ENCODE measurements around the gene MRPL4. TPM values are rescaled to one million over a fixed set of nuclear protein-coding genes. Genes with fewer than 3 reads are reported as not detected.

MRPL4 gene
- total RNA-seq (2021) = 96.7 and 99.3 TPM in 2 replicates
- long read RNA-seq, transcript MRPL4-201 (9 exons, 1,455 nt) = major isoform, 544 of 662 reads
- long read RNA-seq, transcript MRPL4-207 (8 exons, 1,423 nt) = minor isoform, 37 of 662 reads
- long read RNA-seq, partial matches to known transcripts = 38 of 662 reads
- long read RNA-seq, other reads (novel, unspliced or antisense) = 35 of 662 reads

- no peaks in the 10 kb centered on the region; the same call in 1 of the 2 replicates for H3K27me3 Mint-ChIP-seq (ENCODE audit: low read depth)
- H3K4ac ChIP-seq (ENCODE audit: low read depth, low read length) = no peak within 1 kb of the TSS
- H3K4me1 Mint-ChIP-seq = peaks cover 5 to 7% of the 10 kb centered on the region in 2 experiments
- H3K27me3 ChIP-seq (ENCODE audit: insufficient read depth, low read length) = no peaks in the 10 kb centered on the region
- H2BK20ac ChIP-seq (ENCODE audit: low read depth, low read length, poor library complexity, severe bottlenecking) = no peak within 1 kb of the TSS
- H4K8ac ChIP-seq (replicated peaks; ENCODE audit: insufficient read length, low read depth, low read length) = no peak within 1 kb of the TSS
- no peak within 1 kb of the TSS for H2BK120ac ChIP-seq (ENCODE audit: low read depth, low read length, poor library complexity, severe bottlenecking)
- peak within 1 kb of the TSS; percentile 97 for H3K4me3 Mint-ChIP-seq
- H2BK5ac ChIP-seq (ENCODE audit: insufficient read length, low read length) = no peak within 1 kb of the TSS
- no peaks in the 10 kb centered on the region; a peak in 1 of 5 replicates for H3K9me3 Mint-ChIP-seq
- no peak within 1 kb of the TSS for H3K56ac ChIP-seq (ENCODE audit: insufficient read length, low read depth, low read length)
- no peak within 1 kb of the TSS for H2BK12ac ChIP-seq (ENCODE audit: insufficient read length, low read depth, low read length)
- H3K23me2 ChIP-seq (ENCODE audit: insufficient read length, low read depth, low read length, poor library complexity, severe bottlenecking) = peaks cover 4% of the 10 kb centered on the region
- no peak within 1 kb of the TSS for H2AFZ ChIP-seq (ENCODE audit: low read length)
- H4K5ac ChIP-seq (ENCODE audit: insufficient read length, low read depth, low read length) = no peak within 1 kb of the TSS
- no peak within 1 kb of the TSS for H2BK15ac ChIP-seq (ENCODE audit: low read depth, low read length)
- peaks cover 2% of the 10 kb centered on the region for H3K79me1 ChIP-seq (ENCODE audit: insufficient read depth, low read depth, low read length, poor library complexity, severe bottlenecking)
- peak within 1 kb of the TSS; percentile 93 for H3K18ac ChIP-seq (ENCODE audit: insufficient read length, low read depth, low read length)
- H3K4me2 ChIP-seq (ENCODE audit: insufficient read depth, insufficient read length, low read length) = peak within 1 kb of the TSS; percentile 99
- H3K23ac ChIP-seq (ENCODE audit: insufficient read length, low read depth, low read length) = no peak within 1 kb of the TSS
- peaks cover 4% of the 10 kb centered on the region for H4K20me1 ChIP-seq (ENCODE audit: control insufficient read depth, insufficient read depth, insufficient read length)
- no peak; the same call in 2 of the 3 replicates for TF ChIP-seq CTCF (conservative IDR thresholded peaks at IDR 0.05)
- peak within 1 kb of the TSS; percentile 75 for H3K14ac ChIP-seq (ENCODE audit: insufficient read depth, low read length)
- H3T11ph ChIP-seq (ENCODE audit: low read length) = no peak within 1 kb of the TSS
- H3K79me2 ChIP-seq (ENCODE audit: insufficient read depth, low read length) = no peaks in the 10 kb centered on the region
- no peak within 1 kb of the TSS for H3K27ac ChIP-seq (ENCODE audit: insufficient read length, low read depth, low read length)
- peak; percentile 98 for DNase-seq
- H3K9me3 ChIP-seq (ENCODE audit: control insufficient read depth, low read depth, low read length) = no peaks in the 10 kb centered on the region
- no peaks in the 10 kb centered on the region for H3K4me1 ChIP-seq (ENCODE audit: insufficient read depth, low read length)
- H3K27ac Mint-ChIP-seq = peak within 1 kb of the TSS; percentile 96 to 99 (median 99)
- no peak within 1 kb of the TSS for H4K91ac ChIP-seq (ENCODE audit: insufficient read length, low read depth, low read length)
- peaks cover 21 to 33% (median 31%) of the 10 kb centered on the region in 3 experiments; a peak in 6 of 7 replicates for H3K36me3 Mint-ChIP-seq (ENCODE audit: insufficient read depth in 1 of 3, low read depth in 3 of 3)
- WGBS (ENCODE audit: extremely low coverage, insufficient read length, low lambda C conversion rate) = no CpG with 5 or more reads among the region's 77 CpGs
- no peak within 1 kb of the TSS for H2AK5ac ChIP-seq (ENCODE audit: insufficient read length, low read length)
- H3K9ac ChIP-seq (ENCODE audit: extremely low read depth, insufficient read length, low read length) = peak within 1 kb of the TSS; percentile 63
Observed at GRCh38 chr19:10251792-10252694, at the start of gene MRPL4. Gene MRPL4, plus strand, starts transcription at chr19:10252214. Its CDS starts 40 bp downstream, at chr19:10252254.

All from H9 (cell line).